Neural progenitor cell (in vitro differentiated cells): ENCODE measurements around the gene SLC11A2.
A peak's percentile ranks its signal among the peaks of the same experiment; 100 is the strongest.

Source experiments
- CTCF ChIP-seq: fragments of 200-600 bp; sonication (generic); IDR thresholded peaks from 2 replicates; pipeline ENCODE4 v1.5.1; 2017; ENCODE audit warnings: antibody characterized with exemption, mild to moderate bottlenecking
- EZH2 ChIP-seq: fragments of 200-600 bp; sonication (generic); IDR thresholded peaks from 2 replicates; pipeline ENCODE4 v1.6.1; 2017; ENCODE audit warnings: antibody characterized with exemption, mild to moderate bottlenecking, moderate library complexity

GRCh38 chr12:51047655-51048540 is 21.7 kb upstream of the SLC11A2 start, which contains the start of gene LETMD1:
- TF ChIP-seq CTCF = peak; percentile 90
- TF ChIP-seq EZH2 = no peak
